Progenitor cell of endocrine pancreas (in vitro differentiated cells): ENCODE measurements around the gene CD82. TPM values are rescaled to one million over a fixed set of nuclear protein-coding genes. Genes with fewer than 3 reads are reported as not detected.
"Not testable (repeated sequence)": the region's sequence is repeated elsewhere in the genome, so short reads cannot be mapped to it uniquely, and the experiment has no call there.

Experiments used
- DNase-seq: peaks from one replicate; pipeline ENCODE4 v3.0.0; 2021; ENCODE audit warnings: low spot score; ENCODE audit not compliant: unreplicated experiment
- H3K27ac Mint-ChIP-seq: 2 replicates; pipeline ENCODE4 v1.8.0; 2021; ENCODE audit warnings: mild to moderate bottlenecking, moderate library complexity, mixed read lengths
- H3K27me3 Mint-ChIP-seq: 2 replicates; pipeline ENCODE4 v1.8.0; 2021; ENCODE audit warnings: mixed read lengths
- H3K36me3 Mint-ChIP-seq: 2 replicates; pipeline ENCODE4 v1.8.0; 2022; ENCODE audit warnings: mixed read lengths; ENCODE audit not compliant: insufficient read depth
- H3K4me1 Mint-ChIP-seq: 2 replicates; pipeline ENCODE4 v1.8.0; 2021; ENCODE audit warnings: low read depth, mixed read lengths
- H3K4me3 Mint-ChIP-seq: 2 replicates; pipeline ENCODE4 v1.8.0; 2021; ENCODE audit warnings: low read depth, mild to moderate bottlenecking, moderate library complexity, mixed read lengths
- H3K9me3 Mint-ChIP-seq: 2 replicates; pipeline ENCODE4 v1.8.0; 2021; ENCODE audit warnings: low read depth, mixed read lengths
- CTCF ChIP-seq: fragments of 200-600 bp; sonication (generic); IDR thresholded peaks from one replicate; pipeline ENCODE4 v1.5.0; 2021; ENCODE audit warnings: antibody characterized with exemption, mild to moderate bottlenecking; ENCODE audit not compliant: unreplicated experiment
- total RNA-seq: library from RNA; stranded (reverse); gene quantifications from 2 replicates; pipeline ENCODE4 v1.2.1, GENCODE V29; 2021

CD82 gene
- total RNA-seq, 1 donor from 2014 or later, result 9.3 TPM

- peaks cover 2% of the 10 kb centered on the region for H3K36me3 Mint-ChIP-seq
- no peak overlapping the region for H3K27ac Mint-ChIP-seq
- no peaks in the 10 kb centered on the region for H3K4me1 Mint-ChIP-seq
- no peak for DNase-seq
- peaks cover 10% of the 10 kb centered on the region for H3K27me3 Mint-ChIP-seq
- peaks cover 4% of the 10 kb centered on the region for H3K9me3 Mint-ChIP-seq
- no peak overlapping the region for H3K4me3 Mint-ChIP-seq
- TF ChIP-seq CTCF, result no peak
These were observed 72.0 kb downstream of the CD82 start for GRCh38 chr11:44637487-44637886.

- no peak overlapping the region for H3K4me3 Mint-ChIP-seq
- no peak for DNase-seq
- TF ChIP-seq CTCF, result no peak
- H3K27me3 Mint-ChIP-seq, result peaks cover 7% of the 10 kb centered on the region
- no peaks in the 10 kb centered on the region for H3K4me1 Mint-ChIP-seq
- peaks cover 2% of the 10 kb centered on the region for H3K36me3 Mint-ChIP-seq
- H3K9me3 Mint-ChIP-seq, result peaks cover 9% of the 10 kb centered on the region
- H3K27ac Mint-ChIP-seq, result no peak overlapping the region
These were observed 72.6 kb downstream of the CD82 start for GRCh38 chr11:44638032-44638431.

GRCh38 chr11:44643217-44643616 is 77.8 kb downstream of the CD82 start:
- H3K36me3 Mint-ChIP-seq, result peaks cover 2% of the 10 kb centered on the region
- DNase-seq, result no peak
- no peak overlapping the region for H3K27ac Mint-ChIP-seq
- peaks cover 26% of the 10 kb centered on the region for H3K9me3 Mint-ChIP-seq
- TF ChIP-seq CTCF, result no peak
- no peaks in the 10 kb centered on the region for H3K4me1 Mint-ChIP-seq
- no peak overlapping the region for H3K4me3 Mint-ChIP-seq
- no peaks in the 10 kb centered on the region for H3K27me3 Mint-ChIP-seq

GRCh38 chr11:44645827-44646226 is 80.4 kb downstream of the CD82 start:
- Mint-ChIP-seq H3K27ac (no peak overlapping the region), H3K4me1 (no peaks in the 10 kb centered on the region)

GRCh38 chr11:44647255-44647955 is 81.9 kb downstream of the CD82 start:
- H3K27ac Mint-ChIP-seq, H3K4me3 Mint-ChIP-seq, H3K27me3 Mint-ChIP-seq, H3K4me1 Mint-ChIP-seq, H3K36me3 Mint-ChIP-seq, DNase-seq: not testable (repeated sequence)
- H3K9me3 Mint-ChIP-seq, result peaks cover 23% of the 10 kb centered on the region

More at GRCh38 chr11:44645827-44646226, 80.4 kb downstream of the CD82 start:
- Mint-ChIP-seq H3K9me3 (peaks cover 26% of the 10 kb centered on the region), H3K4me3 (no peak overlapping the region), H3K27me3 (peaks cover 3% of the 10 kb centered on the region), H3K36me3 (peaks cover 2% of the 10 kb centered on the region)
- no peak for TF ChIP-seq CTCF
- no peak for DNase-seq

- Mint-ChIP-seq H3K27me3 (peaks cover 6% of the 10 kb centered on the region), H3K27ac (no peak overlapping the region), H3K4me3 (no peak overlapping the region), H3K36me3 (no peaks in the 10 kb centered on the region), H3K4me1 (no peaks in the 10 kb centered on the region), H3K9me3 (peaks cover 16% of the 10 kb centered on the region)
- no peak for TF ChIP-seq CTCF
- DNase-seq, result no peak
These were observed 82.6 kb downstream of the CD82 start for GRCh38 chr11:44648109-44648508.
